GM18870 (cell line): ENCODE results near the gene SPDYE16.
A peak's percentile ranks its signal among the peaks of the same experiment; 100 is the strongest.
"Not testable (repeated sequence)": the region's sequence is repeated elsewhere in the genome, so short reads cannot be mapped to it uniquely, and the experiment has no call there.

ENCODE experiments used
- ATAC-seq: cut with Tn5 transposase; IDR thresholded peaks from one replicate; pipeline ENCODE4 v1.9.1; 2021; ENCODE audit warnings: moderate library complexity; ENCODE audit not compliant: unreplicated experiment

Gene SPDYE16

DNA sequence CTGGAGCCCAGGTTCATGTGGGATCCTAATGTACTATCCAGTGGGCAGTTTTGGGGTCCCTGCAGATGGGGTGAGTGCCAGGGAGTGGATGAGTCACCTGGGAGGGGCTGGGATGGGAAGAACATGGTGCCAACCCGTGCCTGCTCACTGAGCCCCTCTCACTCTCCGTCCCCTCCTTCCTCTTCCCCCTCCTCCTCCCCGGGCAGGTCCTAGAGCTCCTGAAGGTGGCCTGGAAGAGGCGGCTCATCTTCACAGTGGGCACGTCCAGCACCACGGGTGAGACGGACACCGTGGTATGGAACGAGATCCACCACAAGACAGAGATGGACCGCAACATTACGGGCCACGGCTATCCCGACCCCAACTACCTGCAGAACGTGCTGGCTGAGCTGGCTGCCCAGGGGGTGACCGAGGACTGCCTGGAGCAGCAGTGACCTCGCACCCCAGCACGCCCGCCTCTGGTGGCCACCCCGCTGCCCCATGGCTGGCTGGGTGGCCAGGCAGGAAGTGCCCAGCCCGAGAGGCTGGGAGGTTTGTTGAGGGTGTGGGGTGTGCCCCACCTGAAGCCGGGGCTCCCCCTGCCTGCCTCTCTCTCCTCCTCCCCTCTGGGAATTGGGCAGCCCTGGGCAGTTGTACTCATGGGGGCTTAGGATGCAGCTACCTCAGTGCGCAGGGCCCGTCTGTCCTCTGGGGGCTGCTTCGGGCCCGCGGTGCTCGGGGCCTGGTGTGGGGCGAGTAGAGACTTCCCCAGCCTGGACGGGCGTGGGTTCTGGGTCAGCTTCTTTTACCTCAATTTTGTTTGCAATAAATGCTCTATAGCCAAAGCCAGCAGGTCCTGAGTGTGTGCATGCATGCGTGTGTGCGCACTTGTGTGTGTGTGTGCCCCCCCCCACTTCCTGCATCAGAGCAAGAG is 37.7 kb downstream of the SPDYE16 start:
- no peak for ATAC-seq

- ATAC-seq, result not testable (repeated sequence)
Measured at GRCh38 chr7:76504351-76505167, 38.5 kb downstream of the SPDYE16 start.

GRCh38 chr7:76503244-76503643 is 39.9 kb downstream of the SPDYE16 start:
- not testable (repeated sequence) for ATAC-seq

DNA sequence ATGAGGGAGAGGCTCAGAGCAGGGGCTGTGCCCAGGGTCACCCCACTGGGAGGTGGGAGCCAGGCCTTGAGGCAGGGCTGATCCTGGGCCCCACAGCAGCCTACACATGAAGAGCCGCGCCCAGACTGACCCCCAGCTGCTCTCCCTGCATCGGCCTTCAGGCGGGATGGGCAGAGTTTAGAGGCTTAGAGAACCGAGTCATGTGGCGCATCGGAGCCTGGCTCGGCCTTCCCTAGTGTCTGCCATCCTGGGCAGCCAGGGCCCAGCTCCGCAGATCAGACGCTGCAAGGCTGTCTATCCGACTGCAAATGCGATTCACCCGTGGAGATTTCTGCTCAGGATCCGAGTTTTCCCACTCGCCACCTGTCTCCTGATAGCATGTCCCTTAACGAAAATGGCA is 40.3 kb downstream of the SPDYE16 start:
- not testable (repeated sequence) for ATAC-seq

DNA sequence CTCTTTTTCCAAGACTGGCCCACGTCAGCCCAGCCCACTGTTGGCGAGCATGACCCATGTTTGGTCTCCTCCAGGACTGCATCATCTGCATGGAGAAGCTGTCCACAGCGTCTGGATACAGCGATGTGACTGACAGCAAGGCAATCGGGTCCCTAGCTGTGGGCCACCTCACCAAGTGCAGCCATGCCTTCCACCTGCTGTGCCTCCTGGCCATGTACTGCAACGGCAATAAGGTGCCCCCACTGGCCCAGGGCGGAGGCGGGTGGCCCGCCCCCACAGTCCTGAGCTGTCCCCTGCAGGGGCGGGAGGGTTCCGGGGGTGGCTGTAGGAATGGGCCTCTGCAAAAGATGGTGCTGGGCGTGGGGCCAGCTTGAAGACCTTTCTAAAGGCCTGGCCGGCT is 40.9 kb downstream of the SPDYE16 start:
- not testable (repeated sequence) for ATAC-seq

DNA sequence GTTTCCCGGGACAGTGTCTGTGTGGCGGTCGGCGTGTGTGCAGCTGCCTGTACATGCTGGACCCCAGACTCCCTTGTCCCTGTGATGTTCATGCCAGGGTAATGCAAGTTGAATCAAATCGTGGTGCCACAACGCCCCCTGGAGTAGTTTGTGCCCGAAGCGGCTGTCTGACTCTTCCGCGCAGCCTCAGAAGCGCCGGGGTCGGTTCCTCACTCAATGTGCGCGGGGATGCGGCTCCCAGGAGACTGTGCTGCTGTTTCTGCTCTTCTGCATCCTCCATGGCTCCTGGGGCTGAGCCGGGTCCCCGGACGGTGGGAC is 43.2 kb downstream of the SPDYE16 start:
- ATAC-seq, result not testable (repeated sequence)

DNA sequence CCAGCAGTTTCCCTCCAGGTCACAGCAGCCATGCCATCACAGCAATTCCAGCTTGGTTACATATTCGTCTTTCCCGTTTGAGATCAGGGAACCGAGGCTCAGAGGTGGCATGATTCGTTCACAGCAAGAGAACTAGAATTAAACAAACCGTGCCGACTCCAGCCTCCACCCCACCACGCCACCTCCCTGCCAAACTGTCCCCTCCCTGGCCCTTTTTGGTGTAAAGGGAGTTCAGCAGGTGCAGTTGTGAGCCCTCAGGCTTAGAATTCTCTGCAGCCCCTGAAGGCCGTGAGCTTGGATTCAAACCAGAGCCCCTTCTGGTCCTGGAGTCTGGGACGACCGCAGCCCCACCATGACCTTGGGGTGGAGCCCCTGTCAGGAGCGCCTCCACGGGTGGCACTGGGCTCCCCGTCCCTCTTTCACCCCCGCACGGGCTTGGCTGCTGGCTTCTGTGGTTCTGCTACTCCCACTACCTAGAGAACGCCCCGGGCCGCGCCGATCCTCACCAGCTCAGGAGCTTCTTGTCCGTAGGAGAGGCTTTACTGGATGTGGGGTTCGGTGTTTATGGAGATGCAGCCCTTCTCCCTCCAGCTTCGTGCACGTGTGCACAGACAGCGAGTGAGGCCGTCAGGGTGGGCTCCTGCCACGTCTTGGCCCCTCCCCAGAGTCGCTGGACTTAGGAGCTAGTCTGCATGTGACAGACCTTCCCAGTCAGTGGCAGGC is 43.7 kb downstream of the SPDYE16 start:
- ATAC-seq, result not testable (repeated sequence)

DNA sequence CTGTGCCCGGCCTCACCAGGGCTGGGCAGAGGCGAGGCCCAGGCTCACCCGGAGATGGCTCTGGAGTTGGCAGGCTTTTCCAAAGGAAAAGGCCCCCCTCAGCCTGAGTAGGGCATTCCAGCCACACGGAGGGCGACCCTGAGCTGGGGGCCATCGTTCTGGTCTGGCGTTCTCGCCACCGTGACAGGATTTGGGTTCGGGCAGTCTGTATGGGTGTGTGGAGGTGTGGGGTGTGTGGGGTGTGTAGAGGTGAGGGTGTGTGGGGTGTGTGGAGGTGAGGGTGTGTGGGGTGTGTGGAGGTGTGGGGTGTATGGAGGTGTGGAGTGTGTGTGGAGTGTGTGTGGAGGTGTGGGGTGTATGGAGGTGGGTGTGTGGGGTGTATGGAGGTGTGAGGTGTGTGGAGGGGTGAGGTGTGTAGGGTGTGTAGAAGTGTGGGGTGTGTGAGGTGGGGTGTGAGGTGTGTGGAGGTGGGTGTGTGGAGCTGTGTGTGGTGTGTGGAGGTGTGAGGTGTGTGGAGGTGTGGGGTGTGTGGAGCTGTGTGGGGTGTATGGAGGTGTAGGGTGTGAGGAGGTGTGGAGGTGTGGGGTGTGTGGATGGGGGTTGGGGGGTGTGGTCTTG is 44.4 kb downstream of the SPDYE16 start:
- not testable (repeated sequence) for ATAC-seq

DNA sequence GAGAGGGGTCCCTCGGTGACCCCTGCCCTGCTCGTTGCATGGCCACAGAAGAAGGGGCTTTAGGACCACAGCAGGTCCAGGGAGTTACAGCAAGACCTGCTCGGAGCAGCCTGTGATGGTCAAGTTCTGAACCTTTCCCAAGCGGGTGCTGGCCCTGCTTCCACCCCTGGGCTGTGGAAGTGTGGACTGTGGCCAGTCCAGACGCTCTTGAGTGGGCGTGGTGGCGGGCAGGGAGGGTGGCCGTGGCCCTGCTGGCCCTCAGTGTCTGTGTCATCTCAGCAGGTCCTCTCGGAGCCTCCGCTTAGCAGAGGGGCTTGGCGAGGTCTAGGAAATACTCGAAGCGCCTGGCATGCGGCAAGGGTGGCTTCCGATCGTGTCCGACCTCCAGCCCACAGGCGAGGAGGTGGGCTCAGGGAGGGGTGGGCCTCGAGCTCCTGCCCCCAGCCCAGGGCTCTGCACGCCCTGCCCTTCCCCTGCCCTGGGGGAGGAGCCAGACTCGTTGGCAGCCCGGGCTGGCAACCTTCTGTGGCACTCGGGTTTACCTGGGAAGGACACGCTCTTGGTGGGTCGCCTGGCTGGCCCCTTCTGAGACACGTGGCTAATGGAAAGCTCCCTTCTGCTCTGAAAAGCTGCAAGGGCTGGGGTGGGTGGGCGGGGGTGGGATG is 45.0 kb downstream of the SPDYE16 start:
- not testable (repeated sequence) for ATAC-seq

DNA sequence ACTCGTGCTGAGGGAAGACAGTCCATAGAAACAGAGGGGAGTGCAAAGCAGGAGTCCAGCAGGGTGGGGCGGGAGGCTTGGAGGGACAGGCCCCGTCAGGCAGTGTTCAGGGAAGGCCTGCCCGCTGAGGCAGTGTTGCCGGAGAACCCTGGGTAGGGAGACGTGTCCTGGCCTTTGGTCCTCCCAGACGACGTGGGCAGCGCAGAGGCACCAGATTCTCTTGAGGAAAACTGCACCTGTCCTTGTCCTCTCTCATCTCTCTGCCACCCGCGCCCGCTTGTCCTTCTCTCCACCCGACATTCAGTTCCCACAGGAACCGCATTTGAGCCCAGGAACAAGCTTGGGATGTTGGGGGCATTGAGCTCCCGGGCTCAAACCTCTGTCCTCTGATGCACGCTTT is 47.4 kb downstream of the SPDYE16 start:
- not testable (repeated sequence) for ATAC-seq

DNA sequence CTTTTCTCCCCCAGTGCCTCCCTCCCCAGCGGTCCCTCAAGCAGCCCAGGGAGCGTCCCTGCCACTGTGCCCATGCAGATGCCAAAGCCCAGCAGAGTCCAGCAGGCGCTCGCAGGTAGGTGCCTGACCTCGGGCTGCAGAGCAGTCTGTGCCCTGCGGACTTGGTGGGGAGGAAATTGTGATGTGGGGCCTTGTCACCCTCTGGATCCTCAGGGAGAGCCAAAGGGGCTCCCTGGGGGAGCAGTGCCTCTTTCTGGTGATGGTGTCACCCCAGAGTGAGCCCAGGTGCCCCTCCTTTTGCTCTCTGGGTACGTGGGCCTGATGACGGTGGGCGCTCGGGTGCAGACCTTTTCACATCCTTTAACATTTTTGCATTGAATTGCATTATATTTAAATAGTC is 51.0 kb downstream of the SPDYE16 start:
- ATAC-seq, result not testable (repeated sequence)

DNA sequence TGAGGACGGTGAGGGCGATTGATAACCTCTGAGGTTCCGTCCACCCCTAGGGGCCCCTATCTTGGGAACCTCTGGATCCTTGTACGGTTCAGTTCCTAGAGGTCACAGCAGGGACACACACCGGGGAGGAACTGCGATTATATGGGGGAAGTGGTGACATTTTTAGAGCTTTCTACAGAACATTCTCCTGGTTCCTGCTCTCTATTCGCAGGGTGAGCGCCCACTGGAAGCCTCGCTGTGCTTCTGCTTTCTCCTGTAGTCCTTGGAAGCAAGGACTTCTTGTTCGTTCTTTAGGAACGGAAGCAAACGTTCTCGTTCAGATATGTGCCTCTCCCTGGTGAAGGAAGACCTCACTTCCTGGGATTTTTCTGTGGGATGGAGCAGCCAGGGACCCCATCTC is 55.1 kb downstream of the SPDYE16 start:
- not testable (repeated sequence) for ATAC-seq

DNA sequence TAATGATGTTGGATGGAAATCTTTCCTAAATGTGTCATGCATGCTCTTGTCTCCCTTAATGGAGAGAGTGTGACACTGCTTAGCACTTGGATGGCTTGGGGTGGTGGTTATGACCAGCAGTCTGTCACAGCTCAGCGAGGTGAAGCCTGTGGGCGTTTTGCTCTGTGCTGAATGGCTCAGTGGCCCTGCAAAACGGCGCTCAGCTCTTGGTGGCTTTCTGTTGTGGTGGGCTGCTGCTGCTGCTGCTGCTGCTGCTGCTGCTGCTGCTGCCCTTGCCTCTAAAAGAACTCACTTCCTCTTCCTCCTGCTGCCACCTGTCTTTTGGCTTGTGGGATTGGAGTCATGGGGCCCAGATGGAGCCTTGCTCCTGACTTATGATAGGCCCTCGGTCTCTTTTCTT is 56.5 kb downstream of the SPDYE16 start:
- peak; percentile 98 for ATAC-seq

DNA sequence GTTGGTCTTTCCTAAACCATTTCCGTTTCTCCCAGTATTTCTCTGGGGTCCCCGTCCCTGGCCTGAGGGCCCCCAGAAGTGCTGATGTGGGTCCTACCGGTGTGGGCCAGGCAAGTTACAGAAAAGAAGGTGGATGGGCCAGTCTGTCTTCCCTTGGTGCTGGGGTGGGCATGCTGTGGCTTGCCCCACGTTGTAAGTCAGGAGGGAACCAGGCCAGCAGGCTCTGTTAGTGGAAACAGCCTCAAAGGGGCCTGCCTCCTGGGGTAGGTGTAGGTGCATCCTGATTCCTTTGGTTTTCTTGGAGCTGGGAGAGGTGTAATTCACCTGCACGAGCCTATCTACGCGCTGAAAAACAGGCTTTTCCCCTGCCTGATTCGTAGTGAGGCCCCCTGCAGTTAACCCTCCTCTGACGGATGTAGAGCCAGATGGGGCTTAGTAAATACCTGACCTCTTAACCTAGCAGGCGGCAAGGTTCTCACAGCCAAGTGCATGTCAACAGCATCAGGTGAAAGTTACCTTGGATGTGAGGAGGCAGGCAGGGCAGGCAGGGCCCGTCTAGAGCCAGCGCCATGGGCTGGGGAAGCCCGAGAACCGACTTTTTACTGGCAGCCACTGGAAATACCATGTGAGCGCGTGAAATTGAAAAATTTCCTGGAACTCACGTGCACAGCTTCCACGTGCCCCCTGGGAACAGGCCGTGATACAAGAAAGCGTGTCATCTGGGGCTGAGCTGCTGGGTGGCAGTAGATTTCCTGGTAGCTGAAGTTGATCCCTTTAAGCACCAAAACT is 57.1 kb downstream of the SPDYE16 start:
- ATAC-seq, result not testable (repeated sequence)

- ATAC-seq, result not testable (repeated sequence)
Measured at GRCh38 chr7:76484456-76484855, 58.6 kb downstream of the SPDYE16 start.

- ATAC-seq, result not testable (repeated sequence)
Measured at GRCh38 chr7:76483081-76483480, 60.0 kb downstream of the SPDYE16 start.

GRCh38 chr7:76482660-76483059 is 60.4 kb downstream of the SPDYE16 start:
- not testable (repeated sequence) for ATAC-seq
